GM23338 (cell line): Measurements from ENCODE around the gene MYO15B. TPM values are rescaled to one million over a fixed set of nuclear protein-coding genes. Genes with fewer than 3 reads are reported as not detected.

Experiments
- ATAC-seq: fragments of 200-7000 bp; cut with Tn5 transposase; 3 replicates; pipeline ENCODE4 v1.9.1; 2020
- DNase-seq: peaks from one replicate; pipeline ENCODE4 v3.0.0-alpha.2; 2015; ENCODE audit warnings: low spot score
- H2AFZ ChIP-seq: fragments of 200-600 bp; sonication (generic); 2 replicates; pipeline ENCODE4 v1.8.0; 2016; ENCODE audit warnings: antibody characterized with exemption, mild to moderate bottlenecking, moderate library complexity
- H3F3A ChIP-seq: fragments of 200-600 bp; sonication (generic); replicated peaks from 2 replicates; pipeline ENCODE4 v1.8.0; 2017; ENCODE audit warnings: antibody characterized with exemption, mixed run types, low read depth
- H3K27ac ChIP-seq: fragments of 200-600 bp; sonication (generic); 2 replicates; pipeline ENCODE4 v1.6.1; 2016; ENCODE audit warnings: low read depth
- H3K27me3 ChIP-seq: fragments of 200-600 bp; sonication (generic); 2 replicates; pipeline ENCODE4 v1.8.0; 2016; ENCODE audit warnings: mild to moderate bottlenecking, mixed run types, moderate library complexity; ENCODE audit not compliant: insufficient read depth
- H3K36me3 ChIP-seq: fragments of 200-600 bp; sonication (generic); 2 replicates; pipeline ENCODE4 v1.8.0; 2016; ENCODE audit warnings: mild to moderate bottlenecking; ENCODE audit not compliant: insufficient read depth
- H3K4me1 ChIP-seq: fragments of 200-600 bp; sonication (generic); 2 replicates; pipeline ENCODE4 v1.8.0; 2016; ENCODE audit warnings: mild to moderate bottlenecking, moderate library complexity; ENCODE audit not compliant: insufficient read depth
- H3K4me2 ChIP-seq: fragments of 200-600 bp; sonication (generic); 2 replicates; pipeline ENCODE4 v1.7.1; 2017; ENCODE audit warnings: mixed run types
- H3K4me3 ChIP-seq: fragments of 200-600 bp; sonication (generic); 2 replicates; pipeline ENCODE4 v1.6.1; 2016; ENCODE audit warnings: mixed run types
- H3K79me2 ChIP-seq: fragments of 200-600 bp; sonication (generic); replicated peaks from 2 replicates; pipeline ENCODE4 v1.8.0; 2017; ENCODE audit warnings: mild to moderate bottlenecking; ENCODE audit not compliant: insufficient read depth
- H3K9me2 ChIP-seq: fragments of 200-600 bp; sonication (generic); 2 replicates; pipeline ENCODE4 v1.8.0; 2017; ENCODE audit not compliant: insufficient read depth
- H4K20me1 ChIP-seq: fragments of 200-600 bp; sonication (generic); replicated peaks from 2 replicates; pipeline ENCODE4 v1.8.0; 2017; ENCODE audit warnings: mild to moderate bottlenecking; ENCODE audit not compliant: insufficient read depth
- H3K27ac Mint-ChIP-seq: 2 replicates; pipeline ENCODE4 v1.8.0; 2020; ENCODE audit warnings: inconsistent platforms, mild to moderate bottlenecking, moderate library complexity, mixed read lengths
- H3K27me3 Mint-ChIP-seq: 3 replicates; pipeline ENCODE4 v1.8.0; 2022; ENCODE audit warnings: low read depth, mild to moderate bottlenecking, moderate library complexity, mixed read lengths, inconsistent platforms; ENCODE audit not compliant: insufficient read depth, poor library complexity
- H3K36me3 Mint-ChIP-seq: 3 replicates; pipeline ENCODE4 v1.8.0; 2021; ENCODE audit warnings: low read depth, mild to moderate bottlenecking, inconsistent platforms, moderate library complexity, mixed read lengths
- H3K4me1 Mint-ChIP-seq: 3 replicates; pipeline ENCODE4 v1.8.0; 2020; ENCODE audit warnings: mild to moderate bottlenecking, inconsistent platforms, mixed read lengths
- H3K4me3 Mint-ChIP-seq: 3 replicates; pipeline ENCODE4 v1.8.0; 2021; ENCODE audit warnings: moderate library complexity, mild to moderate bottlenecking, inconsistent platforms, mixed read lengths
- H3K9me3 Mint-ChIP-seq: 3 replicates; pipeline ENCODE4 v1.8.0; 2020; ENCODE audit warnings: moderate library complexity, mild to moderate bottlenecking, inconsistent platforms, mixed read lengths
- CREB1 ChIP-seq: fragments of 250-450 bp; sonication (Bioruptor Pico); IDR thresholded peaks from 2 replicates; pipeline ENCODE4 v1.5.0; 2020; ENCODE audit warnings: low read depth, mild to moderate bottlenecking, moderate library complexity
- CTCF ChIP-seq, 2 experiments: fragments of 200-600 bp in 1 of 2; sonication (generic) in 1 of 2; conservative IDR thresholded peaks; 2 replicates each; pipeline versions ENCODE4 v1.5.1 to v1.6.1; 2016 to 2017; ENCODE audit warnings: antibody characterized with exemption in 2 of 2, low read depth in 2 of 2, mild to moderate bottlenecking in 2 of 2, moderate library complexity in 1 of 2
- ETS1 ChIP-seq: IDR thresholded peaks from 2 replicates; pipeline ENCODE4 v1.6.1; 2016; ENCODE audit warnings: antibody characterized with exemption
- EZH2 ChIP-seq: fragments of 200-600 bp; sonication (generic); IDR thresholded peaks from one replicate; pipeline ENCODE4 v1.8.0; 2017; ENCODE audit warnings: antibody characterized with exemption, mild to moderate bottlenecking, low read depth; ENCODE audit not compliant: unreplicated experiment
- JUNB ChIP-seq: IDR thresholded peaks from one replicate; pipeline ENCODE4 v1.6.1; 2016; ENCODE audit warnings: antibody characterized with exemption; ENCODE audit not compliant: unreplicated experiment
- NANOG ChIP-seq: IDR thresholded peaks from 2 replicates; pipeline ENCODE4 v1.6.1; 2016; ENCODE audit warnings: antibody characterized with exemption, borderline replicate concordance
- POLR2AphosphoS5 ChIP-seq: IDR thresholded peaks from 2 replicates; pipeline ENCODE4 v1.6.1; 2016; ENCODE audit warnings: antibody characterized with exemption, low read depth
- STAT1 ChIP-seq: IDR thresholded peaks from one replicate; pipeline ENCODE4 v1.6.1; 2016; ENCODE audit warnings: antibody characterized with exemption; ENCODE audit not compliant: unreplicated experiment
- ZNF114 ChIP-seq: fragments of 250-450 bp; sonication (Bioruptor Pico); IDR thresholded peaks from 2 replicates; pipeline ENCODE4 v1.5.0; 2020; ENCODE audit warnings: mild to moderate bottlenecking, moderate library complexity
- ZNF331 ChIP-seq: fragments of 250-450 bp; sonication (Bioruptor Pico); IDR thresholded peaks from 2 replicates; pipeline ENCODE4 v1.5.0; 2020; ENCODE audit warnings: low read depth, mild to moderate bottlenecking, moderate library complexity
- polyA plus RNA-seq: library from polyadenylated mRNA; unstranded; fragments of >200 nt; fragmentation: Nextera tagmentation; extraction: Ambion mirVana; gene quantifications from 2 replicates; pipeline ENCODE4 v1.2.1, GENCODE V29; 2016
- total RNA-seq: library from RNA; depleted of rRNA; stranded (reverse); fragments of >200 nt; shearing (Covaris generic); gene quantifications from 2 replicates; pipeline ENCODE4 v1.2.3, GENCODE V29; 2014
- TF ChIP-seq, protein P1 (sequence below): IDR thresholded peaks from one replicate; pipeline ENCODE4 v1.6.1; 2018; ENCODE audit warnings: antibody characterized with exemption; ENCODE audit not compliant: unreplicated experiment

Gene MYO15B
- total and polyA plus RNA-seq, 2 experiments from 2014 or later: 6.6 to 12.4 TPM

- TF ChIP-seq, protein P1, sequence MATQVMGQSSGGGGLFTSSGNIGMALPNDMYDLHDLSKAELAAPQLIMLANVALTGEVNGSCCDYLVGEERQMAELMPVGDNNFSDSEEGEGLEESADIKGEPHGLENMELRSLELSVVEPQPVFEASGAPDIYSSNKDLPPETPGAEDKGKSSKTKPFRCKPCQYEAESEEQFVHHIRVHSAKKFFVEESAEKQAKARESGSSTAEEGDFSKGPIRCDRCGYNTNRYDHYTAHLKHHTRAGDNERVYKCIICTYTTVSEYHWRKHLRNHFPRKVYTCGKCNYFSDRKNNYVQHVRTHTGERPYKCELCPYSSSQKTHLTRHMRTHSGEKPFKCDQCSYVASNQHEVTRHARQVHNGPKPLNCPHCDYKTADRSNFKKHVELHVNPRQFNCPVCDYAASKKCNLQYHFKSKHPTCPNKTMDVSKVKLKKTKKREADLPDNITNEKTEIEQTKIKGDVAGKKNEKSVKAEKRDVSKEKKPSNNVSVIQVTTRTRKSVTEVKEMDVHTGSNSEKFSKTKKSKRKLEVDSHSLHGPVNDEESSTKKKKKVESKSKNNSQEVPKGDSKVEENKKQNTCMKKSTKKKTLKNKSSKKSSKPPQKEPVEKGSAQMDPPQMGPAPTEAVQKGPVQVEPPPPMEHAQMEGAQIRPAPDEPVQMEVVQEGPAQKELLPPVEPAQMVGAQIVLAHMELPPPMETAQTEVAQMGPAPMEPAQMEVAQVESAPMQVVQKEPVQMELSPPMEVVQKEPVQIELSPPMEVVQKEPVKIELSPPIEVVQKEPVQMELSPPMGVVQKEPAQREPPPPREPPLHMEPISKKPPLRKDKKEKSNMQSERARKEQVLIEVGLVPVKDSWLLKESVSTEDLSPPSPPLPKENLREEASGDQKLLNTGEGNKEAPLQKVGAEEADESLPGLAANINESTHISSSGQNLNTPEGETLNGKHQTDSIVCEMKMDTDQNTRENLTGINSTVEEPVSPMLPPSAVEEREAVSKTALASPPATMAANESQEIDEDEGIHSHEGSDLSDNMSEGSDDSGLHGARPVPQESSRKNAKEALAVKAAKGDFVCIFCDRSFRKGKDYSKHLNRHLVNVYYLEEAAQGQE: no peak
- TF ChIP-seq JUNB (no peak), POLR2AphosphoS5 (no peak), CTCF (conservative IDR thresholded peaks at IDR 0.05; ENCODE audit: low read depth in 2 of 2) (no peak), ETS1 (no peak), ZNF331 (CRISPR knock-in tag) (no peak), STAT1 (no peak), EZH2 (no peak), CREB1 (CRISPR knock-in tag) (no peak), ZNF114 (CRISPR knock-in tag) (no peak), NANOG (no peak)
Observed at GRCh38 chr17:75589919-75590303, 2.3 kb downstream of the MYO15B start (continued).

DNA sequence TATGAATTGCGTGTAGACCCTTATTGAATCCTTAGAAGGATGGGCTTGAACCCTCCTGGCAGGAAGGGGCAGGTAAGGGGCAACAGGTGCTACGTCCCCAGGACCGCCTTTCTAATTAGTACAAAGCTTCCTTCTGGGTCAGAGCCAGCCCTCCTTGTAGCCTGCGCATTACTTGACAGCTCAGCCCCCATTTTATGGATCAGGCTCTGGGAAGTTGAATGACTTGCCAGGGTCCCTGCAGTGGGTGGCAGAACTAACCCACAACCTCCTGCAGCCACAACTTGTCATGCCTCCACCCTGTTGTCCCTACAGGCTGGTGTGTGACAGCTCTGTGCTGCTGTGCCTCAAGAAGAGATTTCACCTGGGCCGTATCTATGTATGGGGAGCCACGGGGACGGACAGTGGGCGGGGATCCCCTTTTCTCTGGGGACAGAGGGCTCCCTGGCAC, 2.7 kb downstream of the MYO15B start:
- no peaks in the 10 kb centered on the region for H3K79me2 ChIP-seq
- Mint-ChIP-seq H3K27me3 (peaks cover 27% of the 10 kb centered on the region), H3K9me3 (peaks cover 8% of the 10 kb centered on the region), H3K27ac (no peak overlapping the region), H3K4me3 (0 out of 3 replicates have a peak overlapping the region, but pooled peaks have one; percentile 14), H3K4me1 (no peaks in the 10 kb centered on the region), H3K36me3 (no peaks in the 10 kb centered on the region; the same call in 2 of the 3 replicates)
- DNase-seq (no peak), ATAC-seq (no peak)
- no peak overlapping the region for H2AFZ ChIP-seq
- peak overlapping the region; percentile 77 for H3K4me2 ChIP-seq
- H3K27ac ChIP-seq: no peak overlapping the region
- no peaks in the 10 kb centered on the region for H3K36me3 ChIP-seq
- no peaks in the 10 kb centered on the region for H3F3A ChIP-seq
- H3K4me3 ChIP-seq: peak overlapping the region; percentile 56; the same call in 1 of the 2 replicates
- H3K27me3 ChIP-seq: peaks cover 11% of the 10 kb centered on the region
- H4K20me1 ChIP-seq: no peaks in the 10 kb centered on the region
- H3K9me2 ChIP-seq: no peaks in the 10 kb centered on the region
- H3K4me1 ChIP-seq: peaks cover 6% of the 10 kb centered on the region
- TF ChIP-seq JUNB: no peak
